GM06990 (cell line): ENCODE data around the gene MED29.

Experiments used
- DNase-seq: peaks from one replicate; pipeline ENCODE4 v3.0.0-alpha.2; 2011; ENCODE audit not compliant: insufficient read length; ENCODE audit errors: extremely low read depth
- H3K27me3 ChIP-seq: replicated peaks from 2 replicates; pipeline ENCODE4 v1.6.0; 2011; ENCODE audit warnings: low read length; ENCODE audit not compliant: control insufficient read depth, insufficient read depth
- H3K36me3 ChIP-seq: 2 replicates; pipeline ENCODE4 v1.5.1; 2011; ENCODE audit warnings: low read length; ENCODE audit not compliant: control insufficient read depth, insufficient read depth
- H3K4me3 ChIP-seq: replicated peaks from 2 replicates; pipeline ENCODE4 v1.5.1; 2011; ENCODE audit warnings: low read depth, mild to moderate bottlenecking, control low read depth, low read length
- CTCF ChIP-seq: IDR thresholded peaks from 2 replicates; pipeline ENCODE4 v1.5.1; 2011; ENCODE audit warnings: low read length, control low read depth, mild to moderate bottlenecking, inconsistent platforms; ENCODE audit not compliant: insufficient read depth, poor library complexity, severe bottlenecking

MED29 gene

DNA sequence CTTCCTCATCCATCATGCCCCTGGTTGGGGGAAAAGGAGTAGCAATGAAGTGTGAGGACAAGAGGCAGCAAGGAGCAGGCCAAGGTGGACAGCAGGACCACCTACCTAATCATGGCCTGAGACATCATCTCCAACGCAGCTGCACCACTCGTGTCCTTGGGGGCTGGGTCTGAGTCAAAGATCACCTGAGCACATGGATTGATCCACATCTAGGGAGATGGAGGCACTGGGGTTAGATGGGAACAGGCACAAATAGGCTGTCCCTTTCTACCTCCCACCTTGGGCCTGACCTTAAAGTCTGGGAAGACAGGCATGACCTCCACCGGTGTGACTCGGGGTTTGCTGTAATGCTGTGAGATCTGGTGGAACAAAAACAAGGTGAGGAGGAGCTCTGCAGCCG, 2.5 kb upstream of the MED29 start:
- DNase-seq = no peak
- Histone ChIP-seq H3K36me3 (peaks cover 20% of the 10 kb centered on the region), H3K4me3 (no peak overlapping the region), H3K27me3 (no peaks in the 10 kb centered on the region)
- no peak for TF ChIP-seq CTCF

DNA sequence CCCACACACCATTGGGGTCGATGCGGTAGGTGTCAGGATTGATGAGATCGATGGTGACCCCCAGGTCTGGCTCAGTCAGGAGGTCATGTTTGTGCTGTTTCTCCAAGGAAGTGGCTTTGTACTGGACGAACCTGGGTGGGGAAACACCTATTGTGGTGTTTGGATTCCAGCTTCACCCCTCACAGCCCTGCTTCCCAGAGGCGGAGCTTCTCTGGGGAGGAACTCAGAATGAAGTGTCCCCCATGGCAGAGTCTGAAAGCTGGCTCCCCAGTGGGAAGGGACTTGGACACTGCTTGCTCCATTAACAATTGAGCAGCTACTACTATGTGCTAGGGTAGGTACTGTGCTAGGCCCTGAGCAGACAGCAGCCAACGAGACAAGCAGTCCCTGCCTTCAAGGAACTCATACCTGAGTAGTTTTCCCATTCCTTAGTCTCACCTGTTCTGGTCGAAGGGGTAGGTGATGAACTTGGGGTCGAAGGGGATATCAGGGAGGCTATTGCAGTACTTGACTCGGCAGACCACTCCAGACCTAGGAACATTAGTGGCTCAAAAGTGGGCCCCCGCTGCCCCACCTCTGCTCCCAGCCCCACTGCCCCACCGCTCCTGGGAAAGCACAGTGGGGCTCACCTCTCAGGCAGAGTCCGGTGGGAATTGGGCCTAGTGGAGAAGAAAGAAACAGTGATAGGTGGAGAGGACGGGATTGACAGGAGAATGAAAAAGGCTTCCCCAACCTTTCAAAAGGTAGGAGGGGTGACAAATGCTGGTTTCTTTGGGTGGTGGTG, 1.4 kb upstream of the MED29 start:
- Histone ChIP-seq H3K27me3 (no peaks in the 10 kb centered on the region), H3K4me3 (peak overlapping the region; percentile 84), H3K36me3 (peaks cover 21% of the 10 kb centered on the region)
- TF ChIP-seq CTCF = no peak
- no peak for DNase-seq

DNA sequence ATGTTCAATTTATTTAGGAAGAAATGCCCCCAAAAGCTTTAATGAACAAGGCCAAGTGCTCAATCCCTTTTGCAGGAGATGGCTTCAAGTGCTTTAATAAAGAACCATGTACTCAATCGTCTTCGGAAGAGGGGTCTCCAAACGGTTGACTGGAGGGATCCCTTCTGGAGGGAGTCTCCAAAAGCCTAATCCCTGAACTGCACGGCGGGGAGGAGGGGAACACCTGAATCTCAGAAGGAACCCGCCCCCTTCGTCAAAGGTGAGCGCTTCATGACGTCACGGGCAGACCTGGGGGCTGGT, 777 bp upstream of the MED29 start:
- Histone ChIP-seq H3K27me3 (no peaks in the 10 kb centered on the region), H3K36me3 (peaks cover 17% of the 10 kb centered on the region), H3K4me3 (peak overlapping the region; percentile 84)
- TF ChIP-seq CTCF = no peak
- no peak for DNase-seq

DNA sequence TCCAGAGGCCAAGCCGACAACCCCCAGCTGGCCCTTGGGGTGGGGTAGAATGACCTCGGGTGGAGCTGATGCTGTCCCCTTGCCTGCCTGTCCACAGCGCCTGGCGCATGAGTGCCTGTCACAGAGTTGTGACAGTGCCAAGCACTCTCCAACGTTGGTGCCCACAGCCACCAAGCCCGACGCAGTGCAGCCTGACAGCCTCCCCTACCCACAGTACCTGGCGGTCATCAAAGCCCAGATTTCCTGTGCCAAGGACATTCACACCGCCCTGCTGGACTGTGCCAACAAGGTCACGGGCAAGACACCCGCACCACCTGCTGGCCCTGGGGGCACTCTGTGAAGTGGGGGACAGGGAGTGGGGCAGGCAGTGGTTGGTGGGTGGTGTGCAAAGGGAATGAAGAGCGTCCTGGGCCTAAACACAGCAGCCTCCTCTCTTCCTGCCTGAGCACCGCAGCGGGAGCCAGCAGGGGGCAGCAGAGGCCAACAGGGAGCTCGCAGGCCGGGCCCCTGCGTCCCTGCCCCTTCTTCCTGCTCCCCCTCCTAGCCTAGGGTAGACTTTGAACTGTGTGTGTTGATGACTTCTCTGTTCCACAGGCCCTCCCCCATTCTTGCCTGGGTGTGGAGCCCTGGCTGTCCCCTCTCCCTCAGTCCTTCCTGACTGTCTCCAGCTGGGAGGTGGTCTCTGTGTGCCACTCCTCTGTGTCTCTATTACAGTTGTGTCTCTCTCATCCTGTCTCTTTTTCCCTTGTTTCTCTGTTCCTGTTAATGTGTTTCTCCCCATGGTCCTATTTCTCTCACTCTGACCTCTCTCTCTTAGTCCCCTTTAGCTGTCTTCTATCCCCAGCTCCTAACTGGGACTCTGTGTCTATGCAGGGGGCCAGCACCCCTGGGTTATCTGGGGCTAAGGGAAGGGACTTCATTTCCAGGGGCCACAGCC, 6.5 kb downstream of the MED29 start:
- Histone ChIP-seq H3K4me3 (peak overlapping the region; percentile 30), H3K36me3 (peaks cover 8% of the 10 kb centered on the region)
- peak; percentile 89 for DNase-seq

GRCh38 chr19:39398297-39398864, 7.2 kb downstream of the MED29 start:
- H3K4me3 ChIP-seq = peak overlapping the region; percentile 30
- H3K36me3 ChIP-seq = peaks cover 8% of the 10 kb centered on the region
- DNase-seq = peak; percentile 75
- H3K27me3 ChIP-seq = no peaks in the 10 kb centered on the region
- TF ChIP-seq CTCF = no peak

More for the DNA sequence above, 6.5 kb downstream of the MED29 start:
- TF ChIP-seq CTCF = peak; percentile 98
- H3K27me3 ChIP-seq = no peaks in the 10 kb centered on the region
